GM18907 (cell line): ENCODE results near the gene ABCG1.

ENCODE experiments used
- ATAC-seq: cut with Tn5 transposase; IDR thresholded peaks from one replicate; pipeline ENCODE4 v1.9.1; 2021; ENCODE audit warnings: mild to moderate bottlenecking, moderate library complexity; ENCODE audit not compliant: unreplicated experiment

Gene ABCG1

GRCh38 chr21:42191696-42192595 is 27.0 kb upstream of the ABCG1 start:
- no peak for ATAC-seq

- no peak for ATAC-seq
Observed at GRCh38 chr21:42193131-42193671, 25.7 kb upstream of the ABCG1 start.

GRCh38 chr21:42193721-42194120 is 25.2 kb upstream of the ABCG1 start:
- no peak for ATAC-seq

- no peak for ATAC-seq
Observed at GRCh38 chr21:42194863-42195262, 24.1 kb upstream of the ABCG1 start.

GRCh38 chr21:42195378-42196031 is 23.4 kb upstream of the ABCG1 start:
- no peak for ATAC-seq

- no peak for ATAC-seq
Observed at GRCh38 chr21:42198929-42199867, 19.7 kb upstream of the ABCG1 start.

GRCh38 chr21:42199868-42200463 is 19.0 kb upstream of the ABCG1 start:
- ATAC-seq, result no peak

GRCh38 chr21:42200906-42201614 is 17.9 kb upstream of the ABCG1 start:
- no peak for ATAC-seq

- no peak for ATAC-seq
Observed at GRCh38 chr21:42201615-42202161, 17.3 kb upstream of the ABCG1 start.

- no peak for ATAC-seq
Observed at GRCh38 chr21:42202321-42202720, 16.6 kb upstream of the ABCG1 start.

- ATAC-seq, result no peak
Observed at GRCh38 chr21:42203321-42203720, 15.6 kb upstream of the ABCG1 start.

- no peak for ATAC-seq
Observed at GRCh38 chr21:42203936-42204335, 15.0 kb upstream of the ABCG1 start.

GRCh38 chr21:42207426-42207825 is 11.5 kb upstream of the ABCG1 start:
- ATAC-seq, result no peak

GRCh38 chr21:42208036-42208435 is 10.9 kb upstream of the ABCG1 start:
- no peak for ATAC-seq

- no peak for ATAC-seq
Observed at GRCh38 chr21:42208801-42209490, 10.0 kb upstream of the ABCG1 start.

GRCh38 chr21:42209801-42210479 is 9.0 kb upstream of the ABCG1 start:
- no peak for ATAC-seq

GRCh38 chr21:42212266-42212665 is 6.7 kb upstream of the ABCG1 start:
- ATAC-seq, result no peak

- ATAC-seq, result no peak
Observed at GRCh38 chr21:42213082-42213774, 5.7 kb upstream of the ABCG1 start.
